Peyer's patch (tissue), 4 donors: ENCODE measurements around the gene USH2A. TPM values are rescaled to one million over a fixed set of nuclear protein-coding genes. Genes with fewer than 3 reads are reported as not detected.

Source experiments
- DNase-seq, 3 donors: peaks; one replicate each; pipeline ENCODE4 v3.0.0-alpha.2; 2017 to 2019
- H3K27ac ChIP-seq, 4 donors: fragments of 200-600 bp; sonication (generic); one replicate each; pipeline ENCODE4 v1.5.1; 2016 to 2019
- H3K27me3 ChIP-seq, 2 donors: fragments of 200-600 bp; sonication (generic); one replicate each; pipeline ENCODE4 v1.5.1; 2019
- H3K36me3 ChIP-seq, 3 donors: fragments of 200-600 bp; sonication (generic); one replicate each; pipeline ENCODE4 v1.5.1; 2016 to 2019
- H3K4me1 ChIP-seq, 4 donors: fragments of 200-600 bp; sonication (generic); one replicate each; pipeline ENCODE4 v1.5.1; 2016 to 2019
- H3K4me3 ChIP-seq, 4 donors: fragments of 200-600 bp; sonication (generic); 1 replicate in 3 of 4; 2 replicates in 1 of 4; pipeline ENCODE4 v1.5.1; 2016 to 2019; ENCODE audit warnings: mild to moderate bottlenecking in 1 of 4
- H3K9me3 ChIP-seq, 4 donors: fragments of 200-600 bp; sonication (generic); one replicate each; pipeline ENCODE4 v1.5.1; 2016 to 2019; ENCODE audit warnings: mild to moderate bottlenecking in 1 of 4
- CTCF ChIP-seq, 6 experiments: fragments of 450-650 bp in 4 of 6; fragments of 200-600 bp in 2 of 6; sonication (generic) in 1 of 6; IDR thresholded peaks; one replicate each; pipeline ENCODE4 v1.5.1; 2017 to 2019; ENCODE audit warnings: antibody characterized with exemption in 6 of 6, mild to moderate bottlenecking in 3 of 6, moderate library complexity in 1 of 6
- POLR2A ChIP-seq, 2 donors: fragments of 450-650 bp; IDR thresholded peaks; one replicate each; pipeline ENCODE4 v1.5.1; 2017; ENCODE audit warnings: antibody characterized with exemption in 2 of 2, mild to moderate bottlenecking in 2 of 2, moderate library complexity in 2 of 2
- total RNA-seq, 4 donors: library from RNA; depleted of rRNA; stranded (reverse); fragments of >200 nt; gene quantifications; one replicate each; pipeline ENCODE4 v1.1.0, GENCODE V29; 2016

USH2A gene
- total RNA-seq, 4 donors from 2014 or later = not detected

DNA sequence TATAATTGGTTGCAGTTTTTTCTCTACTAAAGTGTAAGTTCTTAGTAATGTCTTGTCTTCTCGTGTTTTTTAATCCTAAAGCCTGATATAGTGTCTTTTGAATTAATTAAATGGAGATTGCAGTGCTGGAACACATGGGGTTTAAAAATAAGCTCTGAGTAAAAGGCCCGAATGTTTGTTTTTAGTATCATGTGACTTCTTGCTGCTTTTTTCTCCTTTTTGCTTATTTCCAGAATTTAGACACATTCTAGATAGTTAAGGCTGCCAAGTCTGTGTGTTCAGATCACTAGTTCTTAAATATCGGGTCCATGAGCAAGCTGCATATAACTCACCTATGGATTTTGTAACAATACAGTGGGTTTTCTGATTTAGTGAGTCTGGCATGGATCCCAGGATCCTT, 828.6 kb downstream of the USH2A start:
- Histone ChIP-seq H3K9me3 (no peaks in the 10 kb centered on the region), H3K36me3 (peaks cover 0 to 21% (median 0%) of the 10 kb centered on the region in 3 donors), H3K4me1 (no peaks in the 10 kb centered on the region), H3K27me3 (no peaks in the 10 kb centered on the region), H3K4me3 (no peak overlapping the region), H3K27ac (no peak overlapping the region)
- no peak for DNase-seq
- no peak for TF ChIP-seq POLR2A (IDR thresholded peaks at IDR 0.05)
- no peak for TF ChIP-seq CTCF (IDR thresholded peaks at IDR 0.05)

GRCh38 chr1:215590779-215591491, 832.3 kb downstream of the USH2A start:
- no peak overlapping the region for H3K27ac ChIP-seq
- no peaks in the 10 kb centered on the region for H3K27me3 ChIP-seq
- no peak for DNase-seq
- H3K4me3 ChIP-seq = no peak overlapping the region
- TF ChIP-seq POLR2A (IDR thresholded peaks at IDR 0.05) (no peak), CTCF (IDR thresholded peaks at IDR 0.05) (no peak)
- H3K36me3 ChIP-seq = peaks cover 0 to 4% (median 0%) of the 10 kb centered on the region in 3 donors
- H3K9me3 ChIP-seq = no peaks in the 10 kb centered on the region
- H3K4me1 ChIP-seq = no peaks in the 10 kb centered on the region

- Histone ChIP-seq H3K4me1 (no peaks in the 10 kb centered on the region), H3K9me3 (no peaks in the 10 kb centered on the region), H3K4me3 (no peak overlapping the region), H3K27me3 (no peaks in the 10 kb centered on the region), H3K27ac (no peak overlapping the region), H3K36me3 (no peaks in the 10 kb centered on the region)
- TF ChIP-seq CTCF (IDR thresholded peaks at IDR 0.05) (no peak), POLR2A (IDR thresholded peaks at IDR 0.05) (no peak)
- DNase-seq = no peak
Measured at GRCh38 chr1:215589650-215590435, 833.4 kb downstream of the USH2A start.

DNA sequence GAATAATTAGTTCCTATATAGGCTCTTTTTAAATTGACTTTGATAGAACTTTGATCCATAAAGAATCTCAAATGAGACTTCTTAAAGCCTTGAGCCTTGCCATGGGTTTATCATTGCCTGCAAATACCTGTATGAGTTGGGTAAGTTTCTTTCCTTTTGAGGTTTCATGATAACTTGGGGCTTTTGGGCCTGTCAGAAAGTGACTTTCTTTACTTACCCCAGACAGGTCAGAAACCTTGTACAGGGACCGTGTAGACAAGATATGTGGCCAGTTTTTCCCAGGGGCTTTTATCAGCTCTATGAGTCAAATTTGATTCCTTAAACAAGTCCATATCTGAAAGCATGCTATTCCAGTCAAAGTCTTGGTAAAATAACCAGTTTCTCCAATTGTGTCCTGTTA, 838.9 kb downstream of the USH2A start:
- Histone ChIP-seq H3K27ac (no peak overlapping the region), H3K27me3 (no peaks in the 10 kb centered on the region), H3K4me3 (no peak overlapping the region), H3K4me1 (peaks cover 0 to 5% (median 0%) of the 10 kb centered on the region in 4 donors), H3K9me3 (no peaks in the 10 kb centered on the region), H3K36me3 (peaks cover 0 to 25% (median 0%) of the 10 kb centered on the region in 3 donors)
- DNase-seq = no peak
- TF ChIP-seq CTCF (IDR thresholded peaks at IDR 0.05) = no peak
- no peak for TF ChIP-seq POLR2A (IDR thresholded peaks at IDR 0.05)

- Histone ChIP-seq H3K27me3 (no peaks in the 10 kb centered on the region), H3K36me3 (peaks cover 0 to 36% (median 0%) of the 10 kb centered on the region in 3 donors), H3K4me1 (peaks cover 0 to 5% (median 0%) of the 10 kb centered on the region in 4 donors), H3K9me3 (no peaks in the 10 kb centered on the region), H3K27ac (peak overlapping the region in 1 of 4 donors; percentile 31), H3K4me3 (no peak overlapping the region)
- DNase-seq = peak in 1 of 3 donors; percentile 50
- TF ChIP-seq POLR2A (IDR thresholded peaks at IDR 0.05) (no peak), CTCF (IDR thresholded peaks at IDR 0.05) (no peak)
Measured at GRCh38 chr1:215583185-215583749, 840.0 kb downstream of the USH2A start.
